ENCODE data around the gene CARS1.
A peak's percentile ranks its signal among the peaks of the same experiment; 100 is the strongest.

Gene CARS1

DNA sequence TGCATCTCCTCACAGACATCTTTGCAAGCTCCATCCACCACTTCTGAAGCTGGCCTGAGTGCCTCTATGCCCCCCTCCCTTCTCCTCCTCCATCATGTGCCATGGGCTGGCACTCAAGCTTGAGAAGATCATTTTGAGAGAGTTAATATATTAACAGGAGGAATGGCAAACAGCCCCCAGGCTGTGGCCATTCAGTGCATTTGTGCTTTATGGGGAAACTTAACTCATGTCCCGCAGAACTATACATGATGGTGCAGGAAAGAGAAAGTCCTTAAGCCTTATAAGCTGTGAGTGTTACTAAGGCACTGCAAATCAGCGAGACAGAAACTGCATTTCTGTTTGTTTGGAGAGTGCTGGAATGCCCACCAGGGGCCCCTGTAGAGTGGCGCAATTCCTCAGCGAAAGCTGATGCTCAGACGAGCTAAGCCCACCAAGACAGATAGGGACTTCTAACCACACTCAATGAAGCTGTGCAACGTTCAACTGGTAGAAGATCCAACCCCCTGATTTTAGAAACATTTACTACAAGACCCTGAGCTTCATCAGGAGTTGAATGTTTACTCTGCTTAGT is 101.2 kb downstream of the CARS1 start:
- no peak for DNase-seq (ENCODE audit: low read depth in 2 of 2)

DNA sequence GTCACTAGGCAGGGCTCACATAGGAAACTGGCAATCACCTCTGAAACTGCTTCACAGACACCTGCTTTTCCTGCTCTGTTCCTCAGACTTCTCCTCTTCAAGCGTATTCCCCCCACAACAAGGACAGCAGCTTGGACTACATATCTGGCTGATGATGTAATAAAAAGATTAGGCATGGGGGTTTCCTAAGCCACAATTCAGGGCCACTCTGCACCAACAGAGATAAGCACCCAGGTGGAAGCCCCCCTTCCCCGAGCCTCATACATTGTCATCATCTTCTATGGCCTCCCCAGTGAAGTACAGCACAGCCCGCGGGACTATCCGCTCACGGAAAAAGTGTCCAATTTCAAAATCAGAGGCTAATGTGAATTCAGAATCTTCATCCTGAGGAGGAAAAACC is 103.0 kb downstream of the CARS1 start:
- DNase-seq (ENCODE audit: low read depth in 2 of 2) = no peak

DNA sequence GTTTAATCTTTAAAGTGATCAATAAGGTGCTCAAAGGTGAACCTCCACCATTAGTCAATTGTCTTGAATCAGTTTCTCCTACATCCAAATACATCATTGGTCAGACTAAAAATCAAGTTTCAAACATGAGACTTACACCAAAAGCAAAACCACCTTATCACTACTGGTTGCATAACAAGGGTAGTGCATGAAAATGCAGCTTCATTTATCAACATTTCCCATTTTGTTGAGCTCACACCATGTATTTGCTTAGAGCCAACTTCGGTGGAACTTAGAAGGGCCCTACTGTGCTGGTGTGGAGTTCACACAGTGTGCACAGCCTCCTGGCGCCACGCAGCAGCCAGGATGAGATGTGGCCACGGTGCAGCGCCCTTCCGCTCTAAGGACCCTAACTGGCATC is 104.9 kb downstream of the CARS1 start:
- no peak for DNase-seq (ENCODE audit: low read depth in 2 of 2)

DNA sequence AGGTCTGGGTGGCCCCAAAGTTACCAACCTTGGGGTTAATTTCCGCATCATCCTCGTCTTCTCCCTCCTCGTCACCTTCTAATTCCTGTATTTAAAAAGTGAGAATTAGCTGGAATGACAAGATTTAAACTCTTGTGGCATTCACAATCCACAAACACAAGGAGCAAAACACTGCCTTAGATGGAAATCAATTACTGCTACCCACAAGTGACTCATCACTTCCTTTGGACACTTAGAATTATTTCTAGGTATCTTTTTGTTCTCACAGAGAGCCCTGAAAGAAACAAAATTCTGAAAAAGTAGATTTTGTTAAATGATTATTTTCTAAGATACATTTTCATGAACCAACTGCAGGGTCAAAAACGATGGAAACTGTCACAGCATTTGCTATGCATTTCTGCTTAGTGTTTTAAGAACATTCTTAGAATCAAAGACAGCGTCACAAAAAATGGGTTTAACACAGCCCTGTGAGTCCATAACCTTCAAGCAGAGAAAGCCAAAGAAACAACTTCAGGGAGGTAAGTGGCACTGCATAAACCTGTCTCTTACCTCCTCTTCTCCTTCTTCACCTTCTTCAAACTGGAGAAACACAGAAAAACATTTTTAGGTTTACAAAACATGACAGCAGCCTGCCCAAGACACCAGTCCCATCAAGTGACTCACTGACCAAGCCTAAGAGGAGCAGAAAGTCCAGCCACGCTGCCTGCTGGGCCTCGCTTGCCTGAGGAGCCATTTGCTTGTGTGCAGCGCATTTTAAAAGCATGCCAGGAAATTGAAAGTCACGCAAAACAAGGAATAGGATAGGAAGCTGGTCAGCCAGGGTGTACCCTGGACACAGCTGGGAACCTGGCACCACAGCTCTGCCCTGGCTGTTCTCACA is 105.8 kb downstream of the CARS1 start:
- DNase-seq (ENCODE audit: low read depth in 2 of 2) = peak in 1 of 2 experiments; percentile 34

Data from fibroblast of skin of left quadriceps (primary cell).